Large intestine (tissue), 3 donors: Measurements from ENCODE around the gene ADCY7. TPM values are rescaled to one million over a fixed set of nuclear protein-coding genes. Genes with fewer than 3 reads are reported as not detected.

Source experiments
- DNase-seq, 2 donors: peaks; one replicate each; pipeline versions ENCODE4 v3.0.0 to v3.0.0-alpha.2; 2013
- H3K27ac ChIP-seq: one replicate; pipeline ENCODE4 v1.5.1; 2013; ENCODE audit warnings: low read length
- H3K27me3 ChIP-seq: 2 replicates; pipeline ENCODE4 v1.6.1; 2013; ENCODE audit warnings: low read length; ENCODE audit not compliant: control insufficient read depth, insufficient read depth
- H3K36me3 ChIP-seq: 2 replicates; pipeline ENCODE4 v1.6.1; 2013; ENCODE audit warnings: low read length; ENCODE audit not compliant: control insufficient read depth, insufficient read depth
- H3K4me1 ChIP-seq: one replicate; pipeline ENCODE4 v1.6.1; 2013; ENCODE audit warnings: low read length; ENCODE audit not compliant: control insufficient read depth, insufficient read depth
- H3K4me3 ChIP-seq: one replicate; pipeline ENCODE4 v1.5.1; 2013; ENCODE audit warnings: low read length
- H3K9me3 ChIP-seq: one replicate; pipeline ENCODE4 v1.6.1; 2013; ENCODE audit warnings: mild to moderate bottlenecking, low read depth, low read length, moderate library complexity; ENCODE audit not compliant: control insufficient read depth
- WGBS: methylation state at CpG from one replicate; pipeline ENCODE4 v1.1.5; 2013; ENCODE audit warnings: low lambda C conversion rate; ENCODE audit not compliant: insufficient coverage; 5-methylcytosine and 5-hydroxymethylcytosine counted together
- polyA plus RNA-seq: library from polyadenylated mRNA; unstranded; fragments of 120-200 nt; gene quantifications from one replicate; pipeline ENCODE4 v1.2.1, GENCODE V29; 2013

Gene ADCY7
- polyA plus RNA-seq, 1 donor = 10.0 TPM

- no peaks in the 10 kb centered on the region for H3K9me3 ChIP-seq
- no peak overlapping the region for H3K4me3 ChIP-seq
- no peaks in the 10 kb centered on the region for H3K27me3 ChIP-seq
- H3K27ac ChIP-seq = no peak overlapping the region
- WGBS = no CpG with 5 or more reads among the region's 5 CpGs
- no peaks in the 10 kb centered on the region for H3K36me3 ChIP-seq
- no peak for DNase-seq
- peaks cover 19% of the 10 kb centered on the region for H3K4me1 ChIP-seq
Measured at GRCh38 chr16:50268352-50268751, 2.0 kb downstream of the ADCY7 start.

- no peak for DNase-seq
- no peaks in the 10 kb centered on the region for H3K9me3 ChIP-seq
- no CpG with 5 or more reads among the region's 13 CpGs for WGBS
- H3K36me3 ChIP-seq = no peaks in the 10 kb centered on the region
- H3K27me3 ChIP-seq = no peaks in the 10 kb centered on the region
- H3K4me3 ChIP-seq = no peak overlapping the region
- peaks cover 15% of the 10 kb centered on the region for H3K4me1 ChIP-seq
- no peak overlapping the region for H3K27ac ChIP-seq
Measured at GRCh38 chr16:50269061-50269705, 2.8 kb downstream of the ADCY7 start.

DNA sequence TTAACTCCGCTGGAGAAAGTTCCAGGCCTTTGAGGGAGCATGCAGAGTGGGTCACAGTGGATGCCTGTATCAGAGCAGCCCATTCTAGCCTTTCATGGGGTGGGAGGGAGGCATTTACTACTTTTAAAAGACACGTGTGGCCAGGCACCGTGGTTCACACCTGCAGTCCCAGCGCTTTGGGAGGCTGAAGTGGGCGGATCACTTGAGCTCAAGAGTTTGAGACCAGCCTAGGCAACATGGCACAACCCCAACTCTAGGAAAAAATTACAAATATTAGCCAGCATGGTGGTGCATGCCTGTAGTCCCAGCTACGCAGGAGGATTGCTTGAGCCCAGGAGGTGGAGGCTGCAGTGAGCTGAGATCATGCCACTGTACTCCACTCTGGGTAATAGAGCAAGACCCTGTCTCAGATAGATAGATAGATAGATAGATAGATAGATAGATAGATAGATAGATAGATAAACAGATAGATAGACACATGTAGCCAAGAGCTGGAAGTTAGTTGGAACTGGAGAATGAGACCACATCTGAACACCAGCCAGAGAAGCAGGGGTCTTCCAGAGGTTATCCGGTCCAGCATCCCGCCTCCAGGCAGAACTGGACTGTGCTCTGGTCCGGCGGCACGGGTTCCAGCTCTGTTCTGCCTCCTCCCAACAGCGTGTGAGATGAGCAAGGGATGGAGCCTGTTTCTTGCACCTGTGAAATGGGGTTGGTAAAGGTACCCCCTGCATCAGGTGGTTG, 3.6 kb downstream of the ADCY7 start:
- DNase-seq = no peak
- H3K27ac ChIP-seq = no peak overlapping the region
- no peaks in the 10 kb centered on the region for H3K9me3 ChIP-seq
- no peaks in the 10 kb centered on the region for H3K27me3 ChIP-seq
- H3K4me1 ChIP-seq = peaks cover 15% of the 10 kb centered on the region
- no peak overlapping the region for H3K4me3 ChIP-seq
- H3K36me3 ChIP-seq = no peaks in the 10 kb centered on the region
- WGBS = no CpG with 5 or more reads among the region's 12 CpGs

DNA sequence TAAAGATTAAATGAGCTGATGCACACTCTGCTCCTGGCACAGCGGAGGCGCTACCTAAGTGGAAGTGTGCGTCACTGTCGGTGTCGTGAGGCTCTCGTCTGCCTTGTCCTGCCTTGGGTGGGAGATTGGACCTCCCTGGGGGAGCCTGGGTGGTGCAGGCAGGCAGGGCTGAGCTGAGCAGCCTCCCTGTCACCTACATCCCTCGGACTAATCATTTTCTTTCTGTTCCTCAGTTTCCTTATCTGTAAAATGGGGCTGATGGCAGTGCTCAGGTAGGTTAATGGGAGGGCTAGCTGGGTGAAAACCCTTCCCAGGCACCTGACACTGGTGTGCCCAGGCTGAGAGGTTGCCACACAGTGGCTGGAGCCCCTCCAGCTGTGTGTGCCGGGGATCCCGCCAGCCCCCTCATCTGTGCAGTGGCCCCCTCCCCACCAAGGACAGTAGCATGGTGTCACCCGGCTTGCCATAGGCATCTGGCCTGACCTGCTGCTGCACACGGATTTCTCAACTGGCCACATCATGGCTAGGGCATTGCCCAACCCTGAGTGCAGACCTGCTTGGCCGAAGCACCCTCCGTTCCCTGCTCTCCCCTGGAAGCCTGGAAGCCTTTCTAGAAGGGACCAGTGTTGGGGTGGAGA, 4.3 kb downstream of the ADCY7 start:
- H3K36me3 ChIP-seq = no peaks in the 10 kb centered on the region
- no peaks in the 10 kb centered on the region for H3K9me3 ChIP-seq
- DNase-seq = no peak
- no CpG with 5 or more reads among the region's 13 CpGs for WGBS
- peaks cover 14% of the 10 kb centered on the region for H3K4me1 ChIP-seq
- no peak overlapping the region for H3K27ac ChIP-seq
- no peaks in the 10 kb centered on the region for H3K27me3 ChIP-seq
- no peak overlapping the region for H3K4me3 ChIP-seq

GRCh38 chr16:50271148-50272041, 5.0 kb downstream of the ADCY7 start:
- no peak for DNase-seq
- H3K27ac ChIP-seq = no peak overlapping the region
- H3K27me3 ChIP-seq = no peaks in the 10 kb centered on the region
- no peak overlapping the region for H3K4me3 ChIP-seq
- no peaks in the 10 kb centered on the region for H3K36me3 ChIP-seq
- no CpG with 5 or more reads among the region's 15 CpGs for WGBS
- H3K9me3 ChIP-seq = no peaks in the 10 kb centered on the region
- H3K4me1 ChIP-seq = peaks cover 7% of the 10 kb centered on the region

- WGBS = no CpG with 5 or more reads among the region's 7 CpGs
- no peak for DNase-seq
- H3K4me1 ChIP-seq = peaks cover under 1% of the 10 kb centered on the region
Measured at GRCh38 chr16:50272111-50272571, 5.8 kb downstream of the ADCY7 start.

DNA sequence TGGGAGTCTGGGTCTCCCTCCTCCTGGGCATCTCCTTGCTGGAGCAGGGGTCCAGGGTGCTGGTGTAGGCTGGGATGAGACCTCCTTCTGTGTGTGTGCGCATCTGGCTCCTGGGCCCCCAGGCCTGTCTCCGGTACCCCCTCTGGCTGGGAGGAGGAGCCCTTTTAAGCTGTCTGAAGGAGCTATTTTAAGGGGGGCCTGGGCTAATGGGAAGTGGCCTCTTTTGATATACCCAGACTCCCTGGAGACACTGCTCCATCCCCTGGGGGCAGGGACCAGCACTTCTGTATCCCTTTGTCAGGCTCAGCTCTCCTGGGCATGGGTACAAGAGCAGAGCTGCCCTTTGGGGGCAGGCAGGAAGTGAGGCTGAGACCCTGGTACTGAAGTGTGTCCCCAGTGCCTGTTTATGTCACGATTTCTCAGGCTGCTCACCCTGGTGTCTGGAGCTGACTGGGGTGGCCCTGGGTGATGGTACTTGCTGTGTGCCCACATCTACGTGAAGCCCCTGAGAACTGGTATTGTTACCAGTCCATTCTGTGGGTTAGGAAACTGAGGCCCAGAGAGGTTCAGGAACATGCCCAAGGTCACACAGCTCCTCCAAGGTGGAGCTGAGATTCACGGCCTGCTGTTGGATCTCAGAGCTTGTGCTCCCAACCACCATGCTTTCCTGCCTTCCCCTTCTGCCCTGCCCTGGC, 6.5 kb downstream of the ADCY7 start:
- Histone ChIP-seq H3K4me3 (no peak overlapping the region), H3K27ac (no peak overlapping the region), H3K27me3 (no peaks in the 10 kb centered on the region), H3K36me3 (no peaks in the 10 kb centered on the region), H3K9me3 (no peaks in the 10 kb centered on the region), H3K4me1 (no peaks in the 10 kb centered on the region)
- WGBS = no CpG with 5 or more reads among the region's 5 CpGs
- DNase-seq = no peak

More at GRCh38 chr16:50272111-50272571, 5.8 kb downstream of the ADCY7 start:
- Histone ChIP-seq H3K27ac (no peak overlapping the region), H3K4me3 (no peak overlapping the region), H3K36me3 (no peaks in the 10 kb centered on the region), H3K9me3 (no peaks in the 10 kb centered on the region), H3K27me3 (no peaks in the 10 kb centered on the region)

DNA sequence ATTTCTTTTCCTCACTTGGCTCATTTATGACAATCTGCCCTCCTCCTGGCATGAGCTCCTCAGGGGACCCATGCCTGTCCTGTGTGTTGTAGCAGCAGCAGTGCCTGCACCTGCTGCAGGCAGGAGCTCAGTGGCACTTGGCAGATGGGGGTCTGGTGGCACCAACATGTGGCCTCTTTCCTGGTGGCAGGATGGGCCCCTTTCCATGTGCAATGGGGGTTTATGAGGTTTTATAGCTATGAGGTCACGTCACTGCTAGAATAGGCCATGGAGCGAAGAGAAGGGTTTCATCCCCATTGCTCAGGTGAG, 7.0 kb downstream of the ADCY7 start:
- no peak for DNase-seq
- no CpG with 5 or more reads among the region's 2 CpGs for WGBS
- no peaks in the 10 kb centered on the region for H3K27me3 ChIP-seq

GRCh38 chr16:50273888-50274325, 7.6 kb downstream of the ADCY7 start:
- Histone ChIP-seq H3K27me3 (no peaks in the 10 kb centered on the region), H3K27ac (no peak overlapping the region), H3K4me1 (no peaks in the 10 kb centered on the region), H3K36me3 (no peaks in the 10 kb centered on the region), H3K4me3 (no peak overlapping the region), H3K9me3 (no peaks in the 10 kb centered on the region)
- WGBS = no CpG with 5 or more reads among the region's 13 CpGs
- DNase-seq = no peak

More for the DNA sequence above, 7.0 kb downstream of the ADCY7 start:
- Histone ChIP-seq H3K9me3 (no peaks in the 10 kb centered on the region), H3K4me3 (no peak overlapping the region), H3K36me3 (no peaks in the 10 kb centered on the region), H3K27ac (no peak overlapping the region), H3K4me1 (no peaks in the 10 kb centered on the region)
